IMR-90 (cell line): ENCODE data around the gene USP5. TPM values are rescaled to one million over a fixed set of nuclear protein-coding genes. Genes with fewer than 3 reads are reported as not detected.

Experiments
- ATAC-seq: fragments of 200-7000 bp; cut with Tn5 transposase; 2 replicates; pipeline ENCODE4 v1.9.1; 2020; ENCODE audit warnings: low read depth, mild to moderate bottlenecking, moderate library complexity
- BruUV-seq: library from RNA; stranded (reverse); fragments of 400-500 nt; replicated peaks from 2 replicates; lab custom pipeline; 2021; lab: Mats Ljungman, UMichigan
- CTCF ChIA-PET: fragments of 300-600 bp; formaldehyde crosslinking; extraction: SDS; loops from one replicate; lab custom pipeline; 2021; ENCODE audit warnings: antibody characterized with exemption; lab: Yijun Ruan, JAX
- POLR2A ChIA-PET: fragments of 300-600 bp; sonication (Branson Sonifier 250); formaldehyde crosslinking; loops from one replicate; lab custom pipeline; 2022; ENCODE audit warnings: antibody characterized with exemption; ENCODE audit not compliant: unreplicated experiment; lab: Charles Lee
- DNase-seq: peaks from one replicate; pipeline ENCODE4 v3.0.0; 2013
- H2AFZ ChIP-seq: replicated peaks from 2 replicates; pipeline ENCODE3; 2013; ENCODE audit warnings: low read length, mild to moderate bottlenecking; ENCODE audit not compliant: poor library complexity
- H2AK5ac ChIP-seq: 2 replicates; pipeline ENCODE4 v1.6.1; 2013; ENCODE audit warnings: low read depth, low read length, inconsistent platforms
- H2AK9ac ChIP-seq: replicated peaks from 2 replicates; pipeline ENCODE3; 2013; ENCODE audit warnings: mild to moderate bottlenecking, low read depth, low read length, moderate library complexity; ENCODE audit not compliant: poor library complexity
- H2BK120ac ChIP-seq: 2 replicates; pipeline ENCODE4 v1.6.1; 2013; ENCODE audit warnings: low read depth, low read length, inconsistent platforms
- H2BK15ac ChIP-seq: 3 replicates; pipeline ENCODE4 v1.6.1; 2013; ENCODE audit warnings: low read depth, low read length, inconsistent platforms
- H2BK20ac ChIP-seq: 2 replicates; pipeline ENCODE4 v1.6.1; 2013; ENCODE audit warnings: low read depth, mild to moderate bottlenecking, inconsistent platforms, low read length, moderate library complexity
- H2BK5ac ChIP-seq: 2 replicates; pipeline ENCODE4 v1.6.1; 2013; ENCODE audit warnings: mild to moderate bottlenecking, low read depth, low read length, inconsistent platforms; ENCODE audit not compliant: poor library complexity, severe bottlenecking
- H3K14ac ChIP-seq: replicated peaks from 2 replicates; pipeline ENCODE4 v1.6.1; 2013; ENCODE audit warnings: low read depth, low read length, inconsistent platforms
- H3K18ac ChIP-seq: 2 replicates; pipeline ENCODE4 v1.6.1; 2013; ENCODE audit warnings: low read depth, low read length, control low read depth
- H3K23ac ChIP-seq: 2 replicates; pipeline ENCODE4 v1.6.1; 2013; ENCODE audit warnings: low read depth, low read length, inconsistent platforms
- H3K27ac ChIP-seq: 2 replicates; pipeline ENCODE4 v1.5.1; 2013; ENCODE audit warnings: mild to moderate bottlenecking, control low read depth, low read length; ENCODE audit not compliant: insufficient read depth
- H3K27me3 ChIP-seq: 2 replicates; pipeline ENCODE4 v1.6.1; 2013; ENCODE audit warnings: low read length; ENCODE audit not compliant: control insufficient read depth, insufficient read depth
- H3K36me3 ChIP-seq: 2 replicates; pipeline ENCODE4 v1.6.1; 2013; ENCODE audit warnings: low read length, mixed read lengths; ENCODE audit not compliant: control insufficient read depth, insufficient read depth
- H3K4ac ChIP-seq: 2 replicates; pipeline ENCODE4 v1.6.1; 2013; ENCODE audit warnings: low read depth, low read length, inconsistent platforms
- H3K4me1 ChIP-seq: 2 replicates; pipeline ENCODE4 v1.6.1; 2013; ENCODE audit warnings: low read length, mixed read lengths; ENCODE audit not compliant: control insufficient read depth, insufficient read depth
- H3K4me2 ChIP-seq: 2 replicates; pipeline ENCODE4 v1.6.1; 2013; ENCODE audit warnings: low read depth, mild to moderate bottlenecking, control low read depth, low read length, moderate library complexity
- H3K4me3 ChIP-seq: 2 replicates; pipeline ENCODE4 v1.5.1; 2013; ENCODE audit warnings: low read depth, mild to moderate bottlenecking, control low read depth, low read length, moderate library complexity; ENCODE audit not compliant: insufficient read depth
- H3K56ac ChIP-seq: 2 replicates; pipeline ENCODE4 v1.6.1; 2013; ENCODE audit warnings: low read length, inconsistent platforms; ENCODE audit not compliant: insufficient read depth; ENCODE audit errors: extremely low read depth
- H3K79me1 ChIP-seq, 2 experiments: 2 replicates each; pipeline ENCODE4 v1.6.1; 2013; ENCODE audit warnings: low read length in 2 of 2, inconsistent platforms in 1 of 2, low read depth in 1 of 2
- H3K9ac ChIP-seq: 2 replicates; pipeline ENCODE4 v1.6.1; 2013; ENCODE audit warnings: low read depth, low read length, control low read depth
- H3K9me1 ChIP-seq: 2 replicates; pipeline ENCODE4 v1.6.1; 2013; ENCODE audit warnings: low read length, inconsistent platforms; ENCODE audit not compliant: insufficient read depth
- H3K9me3 ChIP-seq: 2 replicates; pipeline ENCODE4 v1.6.1; 2013; ENCODE audit warnings: low read length; ENCODE audit not compliant: control insufficient read depth, insufficient read depth
- H4K20me1 ChIP-seq: 2 replicates; pipeline ENCODE4 v1.6.1; 2013; ENCODE audit warnings: low read length, inconsistent platforms; ENCODE audit not compliant: insufficient read depth
- H4K5ac ChIP-seq: 2 replicates; pipeline ENCODE4 v1.6.1; 2013; ENCODE audit warnings: mild to moderate bottlenecking, low read depth, low read length, control low read depth
- H4K8ac ChIP-seq, 2 experiments: 2 replicates each; pipeline ENCODE4 v1.6.1; 2013; ENCODE audit warnings: low read depth in 2 of 2, low read length in 2 of 2, control low read depth in 1 of 2, inconsistent platforms in 1 of 2
- H4K91ac ChIP-seq: 2 replicates; pipeline ENCODE4 v1.6.1; 2013; ENCODE audit warnings: low read depth, low read length, inconsistent platforms; ENCODE audit not compliant: insufficient read depth
- CEBPB ChIP-seq: IDR thresholded peaks from 2 replicates; pipeline ENCODE4 v1.6.1; 2012; ENCODE audit warnings: low read depth, low read length, improper control_type of control experiment
- NFE2L2 ChIP-seq: fragments of 150-350 bp; IDR thresholded peaks from 2 replicates; pipeline ENCODE4 v1.6.1; 2016; ENCODE audit warnings: low read depth, mild to moderate bottlenecking, low read length
- POLR2A ChIP-seq: IDR thresholded peaks from 2 replicates; pipeline ENCODE4 v1.6.1; 2012; ENCODE audit warnings: mild to moderate bottlenecking, low read depth, low read length
- RAD21 ChIP-seq: IDR thresholded peaks from 2 replicates; pipeline ENCODE4 v1.6.1; 2012; ENCODE audit warnings: low read length, improper control_type of control experiment
- RCOR1 ChIP-seq: IDR thresholded peaks from 2 replicates; pipeline ENCODE4 v1.6.1; 2012; ENCODE audit warnings: mild to moderate bottlenecking, low read length, improper control_type of control experiment; ENCODE audit not compliant: insufficient replicate concordance
- WGBS, 2 experiments: methylation state at CpG; one replicate each; pipeline versions ENCODE4 v1.1.5 to v1.1.7; 2013; ENCODE audit warnings: missing lambda C conversion rate in 2 of 2; ENCODE audit not compliant: insufficient read length in 1 of 2; ENCODE audit errors: extremely low coverage in 2 of 2; 5-methylcytosine and 5-hydroxymethylcytosine counted together
- dilution Hi-C: fragments of 300-500 bp; cut with HindIII; formaldehyde crosslinking; loops from one replicate; pipeline ENCODE4 v1.14.3; 2018; ENCODE audit warnings: low sequenced_read_pairs; ENCODE audit not compliant: unreplicated experiment
- in situ Hi-C: fragments of 300-500 bp; cut with MboI; formaldehyde crosslinking; loops from 3 replicates; pipeline ENCODE4 v1.14.3; 2019; ENCODE audit warnings: low sequenced_read_pairs, inconsistent platforms, mixed read lengths
- intact Hi-C: fragments of 100-400 bp; cut with micrococcal nuclease; formaldehyde crosslinking; loops from 2 replicates; pipeline ENCODE4 v1.10.0; 2022
- polyA plus RNA-seq, 3 experiments: library from polyadenylated mRNA; depleted of rRNA; stranded (reverse); fragments of >200 nt; gene quantifications; 2 replicates each; pipeline ENCODE4 v1.2.3, GENCODE V29; 2012; ENCODE audit warnings: low replicate concordance in 1 of 3
- total RNA-seq: library from RNA; depleted of rRNA; stranded (reverse); fragments of >200 nt; gene quantifications from 2 replicates; pipeline ENCODE4 v1.2.3, GENCODE V29; 2012

The USP5 gene
- total and polyA plus RNA-seq, 2 of the 4 experiments (the other 2 are of a cell fraction): 69.7 to 125 TPM

DNA sequence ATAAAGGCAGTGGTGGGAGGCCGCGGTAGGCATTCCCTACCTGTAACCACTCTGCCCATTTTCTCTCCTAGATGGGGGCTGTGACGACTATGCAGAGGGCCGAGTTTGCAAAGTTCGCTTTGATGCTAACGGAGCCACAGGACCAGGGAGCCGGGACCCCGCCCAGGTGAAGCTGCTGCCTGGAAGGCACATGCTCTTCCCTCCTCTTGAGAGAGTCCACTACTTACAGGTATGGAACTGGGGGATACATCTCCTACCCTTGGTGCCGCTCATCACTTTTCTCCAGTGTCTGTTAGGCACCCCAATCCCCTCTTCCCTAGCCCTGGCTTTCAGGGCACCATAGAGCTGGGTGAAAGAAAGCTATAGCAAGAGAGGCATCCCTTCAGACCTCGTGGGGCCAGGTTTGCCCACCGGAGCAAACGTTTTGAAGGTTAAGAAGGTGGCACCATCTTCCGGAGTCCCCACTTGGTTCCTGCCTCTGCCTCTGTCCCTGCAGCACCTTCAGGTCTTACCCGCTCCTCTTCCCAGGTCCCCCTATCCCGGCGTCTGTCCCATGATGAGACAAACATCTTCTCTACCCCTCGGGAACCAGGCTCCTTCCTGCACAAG lies 25.7 kb upstream of the USP5 start:
- 92% methylated on average over 8 of the region's 17 CpGs; no CpG with 5 or more reads in 1 of the 2 experiments for WGBS, 2 experiments
- CTCF ChIA-PET: no interaction called here
- H3K36me3 ChIP-seq: peaks cover 9% of the 10 kb centered on the region
- H4K5ac ChIP-seq: no peak overlapping the region
- H3K18ac ChIP-seq: no peak overlapping the region
- H2BK120ac ChIP-seq: no peak overlapping the region
- TF ChIP-seq POLR2A (no peak), CEBPB (no peak), NFE2L2 (no peak), RAD21 (no peak), RCOR1 (no peak)
- BruUV-seq: no TSS peak
- no peak overlapping the region for H4K91ac ChIP-seq
- H3K14ac ChIP-seq: no peak overlapping the region
- H3K4me3 ChIP-seq: no peak overlapping the region
- peaks cover 9% of the 10 kb centered on the region; the same call in 1 of the 2 replicates for H4K20me1 ChIP-seq
- H2BK20ac ChIP-seq: no peak overlapping the region
- POLR2A ChIA-PET: no interaction called here
- no peak overlapping the region for H2BK5ac ChIP-seq
- no peak overlapping the region for H3K27ac ChIP-seq
- H3K9me3 ChIP-seq: no peaks in the 10 kb centered on the region
- H3K56ac ChIP-seq: no peak overlapping the region
- H2AFZ ChIP-seq: no peak overlapping the region
- intact Hi-C loops (loop anchor here (5.0 kb wide), 1 partner anchor 139 kb away; the partner anchor contains the start of gene ZNF384), in situ Hi-C loops (loop anchor here (5.0 to 10.0 kb wide), 2 partner anchors 74 to 211 kb away; partner anchors contain the start of gene MLF2), dilution Hi-C loops (no loop called here)
- H3K79me1 ChIP-seq: peaks cover 11 to 54% of the 10 kb centered on the region in 2 experiments; a peak in 3 of 4 replicates
- no peak overlapping the region for H3K23ac ChIP-seq
- peaks cover 6% of the 10 kb centered on the region for H3K9me1 ChIP-seq
- peaks cover 21% of the 10 kb centered on the region for H3K4me1 ChIP-seq
- no peak overlapping the region for H4K8ac ChIP-seq
- no peak overlapping the region for H3K4me2 ChIP-seq
- no peak overlapping the region for H3K9ac ChIP-seq
- ATAC-seq: no peak
- peak overlapping the region; percentile 93 for H2AK9ac ChIP-seq
- peak overlapping the region; percentile 22 for H2AK5ac ChIP-seq
- H3K27me3 ChIP-seq: peaks cover 2% of the 10 kb centered on the region; the same call in 1 of the 2 replicates
- no peak for DNase-seq
- no peak overlapping the region for H3K4ac ChIP-seq
- H2BK15ac ChIP-seq: no peak overlapping the region
